Mesodermal cell (in vitro differentiated cells): ENCODE data around the gene OR1J1.

Experiments
- H3K27ac ChIP-seq: 2 replicates; pipeline ENCODE4 v1.7.0; 2013; ENCODE audit warnings: mild to moderate bottlenecking, low read depth, low read length, moderate library complexity; ENCODE audit not compliant: severe bottlenecking
- H3K36me3 ChIP-seq: 2 replicates; pipeline ENCODE4 v1.7.1; 2013; ENCODE audit warnings: mild to moderate bottlenecking, low read length, moderate library complexity; ENCODE audit not compliant: control insufficient read depth, insufficient read depth
- H3K4me1 ChIP-seq: one replicate; pipeline ENCODE4 v1.7.1; 2013; ENCODE audit warnings: mild to moderate bottlenecking, low read length; ENCODE audit not compliant: insufficient read depth, control insufficient read depth, poor library complexity, severe bottlenecking
- H3K4me3 ChIP-seq: 2 replicates; pipeline ENCODE4 v1.7.0; 2013; ENCODE audit warnings: low read length, control low read depth, mild to moderate bottlenecking; ENCODE audit not compliant: insufficient read depth, poor library complexity, severe bottlenecking; ENCODE audit errors: extremely low read depth
- H3K9me3 ChIP-seq: 2 replicates; pipeline ENCODE4 v1.7.1; 2013; ENCODE audit warnings: mild to moderate bottlenecking, low read length, moderate library complexity; ENCODE audit not compliant: control insufficient read depth
- WGBS, 2 experiments: methylation state at CpG; one replicate each; pipeline ENCODE4 v1.1.5; 2013; ENCODE audit warnings: missing lambda C conversion rate in 2 of 2; ENCODE audit not compliant: insufficient coverage in 2 of 2; 5-methylcytosine and 5-hydroxymethylcytosine counted together

OR1J1 gene

GRCh38 chr9:122445155-122445749 lies 32.5 kb downstream of the OR1J1 start:
- 94% methylated on average over 2 of the region's 2 CpGs; no CpG with 5 or more reads in 1 of the 2 experiments for WGBS, 2 experiments
- Histone ChIP-seq H3K27ac (no peak overlapping the region), H3K4me1 (no peaks in the 10 kb centered on the region), H3K4me3 (no peak overlapping the region), H3K9me3 (peaks cover 14% of the 10 kb centered on the region), H3K36me3 (no peaks in the 10 kb centered on the region)

- no peak overlapping the region for H3K27ac ChIP-seq
- no peaks in the 10 kb centered on the region for H3K4me1 ChIP-seq
- no peak overlapping the region for H3K4me3 ChIP-seq
- H3K36me3 ChIP-seq, result no peaks in the 10 kb centered on the region
- 58 to 60% methylated on average over 2 to 4 of the region's 5 CpGs for WGBS, 2 experiments
- H3K9me3 ChIP-seq, result peaks cover 14% of the 10 kb centered on the region
These were observed 33.5 kb downstream of the OR1J1 start for GRCh38 chr9:122444041-122444733.

GRCh38 chr9:122442568-122442967 lies 35.2 kb downstream of the OR1J1 start:
- WGBS, 2 experiments, result 60% methylated on average over 1 of the region's 1 CpG; no CpG with 5 or more reads in 1 of the 2 experiments
- Histone ChIP-seq H3K36me3 (no peaks in the 10 kb centered on the region), H3K27ac (no peak overlapping the region), H3K9me3 (peaks cover 11% of the 10 kb centered on the region), H3K4me3 (no peak overlapping the region), H3K4me1 (no peaks in the 10 kb centered on the region)
